Measurements from ENCODE around the gene KAZALD1. TPM values are rescaled to one million over a fixed set of nuclear protein-coding genes. Genes with fewer than 3 reads are reported as not detected.

Gene KAZALD1
- total RNA-seq, 1 donor from 2014 or later, result 8.1 TPM

- Mint-ChIP-seq H3K4me1 (ENCODE audit: low read depth, unreplicated experiment) (peaks cover 2% of the 10 kb centered on the region), H3K9me3 (ENCODE audit: unreplicated experiment) (no peaks in the 10 kb centered on the region), H3K4me3 (ENCODE audit: unreplicated experiment) (no peak overlapping the region), H3K36me3 (ENCODE audit: low read depth, unreplicated experiment) (no peaks in the 10 kb centered on the region), H3K27ac (ENCODE audit: unreplicated experiment) (no peak overlapping the region), H3K27me3 (ENCODE audit: low read depth, unreplicated experiment) (peaks cover 55% of the 10 kb centered on the region)
- TF ChIP-seq CTCF (IDR thresholded peaks at IDR 0.05; ENCODE audit: insufficient read depth, low read depth, low read length), result no peak
- no peak for TF ChIP-seq EZH2 (IDR thresholded peaks at IDR 0.05; ENCODE audit: insufficient read depth, low read length)
- FAIRE-seq (no peak), DNase-seq (ENCODE audit: low read depth) (no peak)
- H2AFZ ChIP-seq (ENCODE audit: low read depth, low read length), result no peak overlapping the region
- no peaks in the 10 kb centered on the region for H3K9me3 ChIP-seq (ENCODE audit: insufficient read depth, low read depth, low read length)
- no peak overlapping the region for H3K27ac ChIP-seq (ENCODE audit: low read depth, low read length)
- H3K36me3 ChIP-seq (ENCODE audit: insufficient read depth, low read length), result no peaks in the 10 kb centered on the region
- no peaks in the 10 kb centered on the region for H3K4me1 ChIP-seq (ENCODE audit: insufficient read depth, low read length)
- H3K4me2 ChIP-seq (ENCODE audit: low read length), result no peak overlapping the region
- H3K27me3 ChIP-seq (ENCODE audit: insufficient read depth, low read length), result peaks cover 39% of the 10 kb centered on the region
- H3K9ac ChIP-seq (ENCODE audit: low read length), result no peak overlapping the region
- H4K20me1 ChIP-seq (ENCODE audit: insufficient read depth, low read length), result no peaks in the 10 kb centered on the region
- no peaks in the 10 kb centered on the region for H3K79me2 ChIP-seq (ENCODE audit: insufficient read depth, low read length)
- no peak overlapping the region for H3K4me3 ChIP-seq (ENCODE audit: insufficient read depth, low read depth, low read length)
Observed at GRCh38 chr10:101096378-101096777, 34.6 kb downstream of the KAZALD1 start.

- Mint-ChIP-seq H3K36me3 (ENCODE audit: low read depth, unreplicated experiment) (no peaks in the 10 kb centered on the region), H3K27me3 (ENCODE audit: low read depth, unreplicated experiment) (peaks cover 55% of the 10 kb centered on the region), H3K4me1 (ENCODE audit: low read depth, unreplicated experiment) (peaks cover 2% of the 10 kb centered on the region), H3K4me3 (ENCODE audit: unreplicated experiment) (no peak overlapping the region), H3K27ac (ENCODE audit: unreplicated experiment) (no peak overlapping the region), H3K9me3 (ENCODE audit: unreplicated experiment) (no peaks in the 10 kb centered on the region)
- TF ChIP-seq EZH2 (IDR thresholded peaks at IDR 0.05; ENCODE audit: insufficient read depth, low read length), result no peak
- FAIRE-seq (no peak), DNase-seq (ENCODE audit: low read depth) (no peak)
- no peaks in the 10 kb centered on the region for H3K9me3 ChIP-seq (ENCODE audit: insufficient read depth, low read depth, low read length)
- no peak overlapping the region for H3K27ac ChIP-seq (ENCODE audit: low read depth, low read length)
- no peak overlapping the region for H2AFZ ChIP-seq (ENCODE audit: low read depth, low read length)
- no peak overlapping the region for H3K4me2 ChIP-seq (ENCODE audit: low read length)
- no peaks in the 10 kb centered on the region for H4K20me1 ChIP-seq (ENCODE audit: insufficient read depth, low read length)
- H3K36me3 ChIP-seq (ENCODE audit: insufficient read depth, low read length), result no peaks in the 10 kb centered on the region
- H3K4me1 ChIP-seq (ENCODE audit: insufficient read depth, low read length), result no peaks in the 10 kb centered on the region
- H3K27me3 ChIP-seq (ENCODE audit: insufficient read depth, low read length), result peaks cover 37% of the 10 kb centered on the region
- H3K4me3 ChIP-seq (ENCODE audit: insufficient read depth, low read depth, low read length), result no peak overlapping the region
- H3K79me2 ChIP-seq (ENCODE audit: insufficient read depth, low read length), result no peaks in the 10 kb centered on the region
- H3K9ac ChIP-seq (ENCODE audit: low read length), result no peak overlapping the region
Observed at GRCh38 chr10:101097881-101098280, 36.1 kb downstream of the KAZALD1 start.

- Histone ChIP-seq H3K4me2 (ENCODE audit: low read length) (no peak overlapping the region), H3K79me2 (ENCODE audit: insufficient read depth, low read length) (no peaks in the 10 kb centered on the region), H4K20me1 (ENCODE audit: insufficient read depth, low read length) (no peaks in the 10 kb centered on the region), H2AFZ (ENCODE audit: low read depth, low read length) (no peak overlapping the region), H3K4me3 (ENCODE audit: insufficient read depth, low read depth, low read length) (no peak overlapping the region), H3K9ac (ENCODE audit: low read length) (no peak overlapping the region), H3K9me3 (ENCODE audit: insufficient read depth, low read depth, low read length) (no peaks in the 10 kb centered on the region), H3K27ac (ENCODE audit: low read depth, low read length) (no peak overlapping the region), H3K27me3 (ENCODE audit: insufficient read depth, low read length) (peaks cover 32% of the 10 kb centered on the region), H3K36me3 (ENCODE audit: insufficient read depth, low read length) (no peaks in the 10 kb centered on the region), H3K4me1 (ENCODE audit: insufficient read depth, low read length) (no peaks in the 10 kb centered on the region)
- Mint-ChIP-seq H3K4me1 (ENCODE audit: low read depth, unreplicated experiment) (no peaks in the 10 kb centered on the region), H3K27ac (ENCODE audit: unreplicated experiment) (no peak overlapping the region), H3K27me3 (ENCODE audit: low read depth, unreplicated experiment) (peaks cover 63% of the 10 kb centered on the region), H3K9me3 (ENCODE audit: unreplicated experiment) (no peaks in the 10 kb centered on the region), H3K36me3 (ENCODE audit: low read depth, unreplicated experiment) (no peaks in the 10 kb centered on the region), H3K4me3 (ENCODE audit: unreplicated experiment) (no peak overlapping the region)
- TF ChIP-seq EZH2 (IDR thresholded peaks at IDR 0.05; ENCODE audit: insufficient read depth, low read length), result no peak
- no peak for TF ChIP-seq CTCF (IDR thresholded peaks at IDR 0.05; ENCODE audit: insufficient read depth, low read depth, low read length)
- FAIRE-seq (no peak), DNase-seq (ENCODE audit: low read depth) (no peak)
Observed at GRCh38 chr10:101099901-101100300, 38.1 kb downstream of the KAZALD1 start.

Measured in astrocyte (in vitro differentiated cells and primary cell).